ENCODE data around the gene MRPL32. TPM values are rescaled to one million over a fixed set of nuclear protein-coding genes. Genes with fewer than 3 reads are reported as not detected.

The MRPL32 gene
- total RNA-seq, 4 donors from 2014 or later, result 27.8 to 46.2 (median 30.7) TPM

DNA sequence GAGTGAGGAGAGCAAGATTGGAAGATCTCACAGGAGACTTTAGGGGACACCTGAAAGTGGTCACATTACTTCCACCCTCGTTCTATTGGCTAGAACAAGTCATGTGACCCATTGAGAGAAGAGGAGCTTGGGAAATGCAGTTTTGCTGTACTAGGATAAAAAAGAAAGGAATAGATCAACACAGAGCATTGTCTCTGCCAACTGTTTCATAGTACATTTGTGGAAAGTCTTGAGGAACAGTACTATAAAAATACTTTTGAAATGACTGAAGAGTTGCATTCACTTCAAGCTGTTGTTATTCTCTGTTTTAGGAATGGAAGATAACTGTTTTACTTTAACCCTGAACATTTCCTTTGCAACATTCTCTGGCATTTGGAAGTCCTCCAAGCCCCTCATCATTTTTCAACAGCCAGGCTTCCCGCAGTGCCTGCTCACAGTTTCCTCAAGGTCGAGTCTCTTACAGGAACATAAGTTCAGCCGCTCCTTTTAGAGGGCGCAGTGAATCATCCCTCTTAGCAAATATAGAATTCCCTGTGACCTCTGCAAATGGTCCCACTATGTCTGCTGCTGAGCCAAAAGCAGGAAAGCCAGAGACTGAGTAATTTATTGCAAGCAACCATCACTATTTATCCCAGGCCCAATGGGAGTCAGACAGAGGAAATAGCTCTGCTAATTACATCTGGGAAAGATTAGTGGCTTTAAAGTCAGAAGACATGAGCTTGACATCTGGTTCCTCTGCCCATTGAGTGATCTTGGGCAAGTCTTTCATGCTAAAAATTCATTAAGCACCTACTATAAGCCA lies 40.7 kb downstream of the MRPL32 start:
- H3K27ac ChIP-seq, result peak overlapping the region in 2 of 4 donors; percentile 8 to 60
- TF ChIP-seq, protein P1, sequence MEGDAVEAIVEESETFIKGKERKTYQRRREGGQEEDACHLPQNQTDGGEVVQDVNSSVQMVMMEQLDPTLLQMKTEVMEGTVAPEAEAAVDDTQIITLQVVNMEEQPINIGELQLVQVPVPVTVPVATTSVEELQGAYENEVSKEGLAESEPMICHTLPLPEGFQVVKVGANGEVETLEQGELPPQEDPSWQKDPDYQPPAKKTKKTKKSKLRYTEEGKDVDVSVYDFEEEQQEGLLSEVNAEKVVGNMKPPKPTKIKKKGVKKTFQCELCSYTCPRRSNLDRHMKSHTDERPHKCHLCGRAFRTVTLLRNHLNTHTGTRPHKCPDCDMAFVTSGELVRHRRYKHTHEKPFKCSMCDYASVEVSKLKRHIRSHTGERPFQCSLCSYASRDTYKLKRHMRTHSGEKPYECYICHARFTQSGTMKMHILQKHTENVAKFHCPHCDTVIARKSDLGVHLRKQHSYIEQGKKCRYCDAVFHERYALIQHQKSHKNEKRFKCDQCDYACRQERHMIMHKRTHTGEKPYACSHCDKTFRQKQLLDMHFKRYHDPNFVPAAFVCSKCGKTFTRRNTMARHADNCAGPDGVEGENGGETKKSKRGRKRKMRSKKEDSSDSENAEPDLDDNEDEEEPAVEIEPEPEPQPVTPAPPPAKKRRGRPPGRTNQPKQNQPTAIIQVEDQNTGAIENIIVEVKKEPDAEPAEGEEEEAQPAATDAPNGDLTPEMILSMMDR (IDR thresholded peaks at IDR 0.05), result no peak
- H3K4me3 ChIP-seq, result no peak overlapping the region
- no peaks in the 10 kb centered on the region for H3K36me3 ChIP-seq
- no peaks in the 10 kb centered on the region for H3K4me1 ChIP-seq
- H3K9me3 ChIP-seq, result no peaks in the 10 kb centered on the region
- DNase-seq, result peak in 1 of 3 donors; percentile 48
- H3K27me3 ChIP-seq, result no peaks in the 10 kb centered on the region

DNA sequence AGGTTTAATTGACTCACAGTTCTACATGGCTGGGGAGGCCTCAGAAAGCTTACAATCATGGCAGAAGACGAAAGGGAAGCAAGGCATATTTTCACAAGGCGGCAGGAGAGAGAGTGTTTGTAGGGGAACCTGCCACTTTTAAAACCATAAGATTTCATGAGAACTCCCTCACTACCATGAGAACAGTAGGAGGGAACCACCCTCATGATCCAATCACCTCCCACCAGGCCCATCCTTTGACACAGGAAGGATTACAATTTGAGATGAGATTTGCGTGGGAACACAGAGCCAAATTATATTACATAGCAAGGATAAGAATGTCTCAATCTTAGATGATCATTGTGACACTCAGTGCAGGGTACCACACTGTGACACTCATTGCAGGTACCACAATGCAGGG lies 44.2 kb downstream of the MRPL32 start:
- no peak for TF ChIP-seq POLR2A (IDR thresholded peaks at IDR 0.05)
- TF ChIP-seq, protein P1 (IDR thresholded peaks at IDR 0.05), result no peak
- no peaks in the 10 kb centered on the region for H3K27me3 ChIP-seq
- H3K4me1 ChIP-seq, result no peaks in the 10 kb centered on the region
- no peak overlapping the region for H3K4me3 ChIP-seq
- no peak overlapping the region for H3K27ac ChIP-seq
- H3K36me3 ChIP-seq, result no peaks in the 10 kb centered on the region
- DNase-seq, result no peak
- H3K9me3 ChIP-seq, result no peaks in the 10 kb centered on the region

DNA sequence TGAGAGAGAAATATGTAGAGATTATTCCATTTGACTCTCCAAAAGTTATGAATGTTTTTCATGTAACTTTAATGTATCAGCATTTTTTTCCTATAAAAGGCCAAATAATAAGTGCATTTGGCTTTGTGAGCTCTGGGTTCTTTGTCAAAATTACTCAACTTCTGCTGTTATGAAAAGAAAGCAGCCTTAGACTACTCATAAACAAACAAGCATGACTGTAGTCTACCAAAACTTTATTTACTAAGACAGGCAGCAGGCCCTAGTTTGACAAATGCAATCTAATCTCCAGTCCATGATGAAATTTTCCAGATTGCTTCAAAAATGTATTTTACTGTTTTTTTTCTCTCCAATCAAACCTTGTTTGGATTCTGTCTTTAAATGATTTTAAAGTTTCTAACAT lies 46.3 kb downstream of the MRPL32 start:
- H3K36me3 ChIP-seq, result no peaks in the 10 kb centered on the region
- no peaks in the 10 kb centered on the region for H3K27me3 ChIP-seq

DNA sequence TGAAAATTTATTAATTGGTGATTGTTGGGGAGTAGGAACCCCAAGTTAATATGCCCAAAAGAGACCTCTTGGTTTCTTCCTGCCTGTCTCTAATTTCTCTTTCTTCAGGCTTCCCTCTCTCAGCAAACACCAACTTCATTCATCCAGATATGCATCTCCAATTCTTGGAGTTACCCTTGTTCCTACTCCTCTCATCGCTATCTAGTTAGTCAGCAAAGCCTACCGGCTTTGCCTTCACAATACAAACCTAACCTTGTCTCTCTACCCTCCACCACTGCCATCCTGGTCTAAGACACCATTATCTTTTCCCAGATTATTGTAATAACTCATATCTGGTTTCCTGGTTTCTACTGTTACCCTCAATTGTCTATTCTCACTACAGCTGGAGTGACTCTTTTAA lies 47.9 kb downstream of the MRPL32 start:
- Histone ChIP-seq H3K4me1 (no peaks in the 10 kb centered on the region), H3K27ac (no peak overlapping the region), H3K4me3 (no peak overlapping the region), H3K36me3 (no peaks in the 10 kb centered on the region), H3K9me3 (no peaks in the 10 kb centered on the region), H3K27me3 (no peaks in the 10 kb centered on the region)
- no peak for DNase-seq
- no peak for TF ChIP-seq POLR2A (IDR thresholded peaks at IDR 0.05)
- TF ChIP-seq, protein P1 (IDR thresholded peaks at IDR 0.05), result no peak

More for the DNA sequence above, 46.3 kb downstream of the MRPL32 start:
- TF ChIP-seq, protein P1 (IDR thresholded peaks at IDR 0.05), result no peak
- TF ChIP-seq POLR2A (IDR thresholded peaks at IDR 0.05), result no peak
- H3K27ac ChIP-seq, result no peak overlapping the region
- H3K9me3 ChIP-seq, result no peaks in the 10 kb centered on the region
- no peak for DNase-seq
- H3K4me3 ChIP-seq, result no peak overlapping the region
- no peaks in the 10 kb centered on the region for H3K4me1 ChIP-seq

DNA sequence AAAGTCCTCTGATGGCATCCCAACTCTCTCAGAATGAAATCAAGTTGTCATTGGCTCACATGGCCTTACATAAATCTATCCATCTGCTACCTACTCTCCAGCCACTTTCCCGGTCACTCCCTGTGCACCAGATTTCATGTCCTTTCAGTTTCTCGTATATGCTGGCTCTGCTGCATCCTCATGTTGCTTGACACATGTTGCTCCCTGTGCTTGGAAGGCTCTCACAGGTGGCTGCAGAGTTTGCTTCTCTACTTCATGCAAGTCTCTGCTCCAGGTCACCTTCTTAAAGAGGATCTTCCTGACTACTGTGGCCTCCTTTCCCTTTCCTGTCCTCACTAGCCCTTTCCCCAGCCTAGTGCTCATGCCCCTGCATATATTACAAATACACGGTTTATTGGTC lies 48.3 kb downstream of the MRPL32 start:
- no peak for TF ChIP-seq POLR2A (IDR thresholded peaks at IDR 0.05)
- TF ChIP-seq, protein P1 (IDR thresholded peaks at IDR 0.05), result no peak
- no peaks in the 10 kb centered on the region for H3K9me3 ChIP-seq
- no peak overlapping the region for H3K27ac ChIP-seq
- H3K4me1 ChIP-seq, result no peaks in the 10 kb centered on the region
- no peak for DNase-seq
- no peak overlapping the region for H3K4me3 ChIP-seq
- no peaks in the 10 kb centered on the region for H3K36me3 ChIP-seq
- H3K27me3 ChIP-seq, result no peaks in the 10 kb centered on the region
